Body of pancreas (tissue), 4 donors: ENCODE measurements around the gene PDE11A.

Source experiments
- CTCF ChIP-seq, 7 experiments: fragments of 450-650 bp in 4 of 7; fragments of 200-600 bp in 3 of 7; sonication (generic) in 3 of 7; IDR thresholded peaks; one replicate each; pipeline ENCODE4 v1.5.1; 2016 to 2019; ENCODE audit warnings: antibody characterized with exemption in 7 of 7
- POLR2A ChIP-seq, 3 donors: fragments of 450-650 bp; IDR thresholded peaks; one replicate each; pipeline ENCODE4 v1.6.1; 2016; ENCODE audit warnings: antibody characterized with exemption in 3 of 3, mild to moderate bottlenecking in 2 of 3

- no peak for TF ChIP-seq POLR2A (IDR thresholded peaks at IDR 0.05)
- TF ChIP-seq CTCF (IDR thresholded peaks at IDR 0.05): no peak
Observed at GRCh38 chr2:177711483-177712265, 360.9 kb downstream of the PDE11A start.
